Activated CD4-positive, alpha-beta T cell treated with anti-CD3 and anti-CD28 coated beads, Interleukin-2, amount 10 ng/mL, durations not matched to agents 24 days and 14 days (primary cell): Measurements from ENCODE around the gene IFT52. TPM values are rescaled to one million over a fixed set of nuclear protein-coding genes. Genes with fewer than 3 reads are reported as not detected.

Experiments
- total RNA-seq: library from RNA; stranded (reverse); gene quantifications from 2 replicates; pipeline ENCODE4 v1.2.3, GENCODE V29; 2022

IFT52 gene
- total RNA-seq, 1 donor from 2014 or later, result 18.6 TPM

Other genes starting within 250 kb of the IFT52 start
- gene SRSF6, start 133.0 kb upstream of the IFT52 start, total RNA-seq, result 206 TPM in 2 replicates
- 8.8 and 9.9 TPM in 2 replicates for gene L3MBTL1, start 83.2 kb upstream of the IFT52 start, total RNA-seq
- 0.23 TPM in 1 of 2 replicates, not detected in the other for gene SGK2, start 31.9 kb upstream of the IFT52 start, total RNA-seq
- 108 and 110 TPM in 2 replicates for gene MYBL2, start 76.2 kb downstream of the IFT52 start, total RNA-seq
- not detected in 2 replicates for gene GTSF1L, start 136.1 kb downstream of the IFT52 start, total RNA-seq